ENCODE data around the gene LRCH4. TPM values are rescaled to one million over a fixed set of nuclear protein-coding genes. Genes with fewer than 3 reads are reported as not detected.
A peak's percentile ranks its signal among the peaks of the same experiment; 100 is the strongest.

Gene LRCH4
- total RNA-seq, 1 experiment from 2014 or later = 12.2 TPM

GRCh38 chr7:100604976-100605911, 19.3 kb upstream of the LRCH4 start:
- DNase-seq (ENCODE audit: low read depth) = no peak

GRCh38 chr7:100604028-100604975, 18.4 kb upstream of the LRCH4 start:
- peak; percentile 82 for DNase-seq (ENCODE audit: low read depth)

GRCh38 chr7:100603726-100604027, 17.7 kb upstream of the LRCH4 start:
- peak; percentile 49 for DNase-seq (ENCODE audit: low read depth)

GRCh38 chr7:100602889-100603725, 17.2 kb upstream of the LRCH4 start:
- peak; percentile 87 for DNase-seq (ENCODE audit: low read depth)

GRCh38 chr7:100600730-100601038, 14.8 kb upstream of the LRCH4 start:
- DNase-seq (ENCODE audit: low read depth) = no peak

- no peak for DNase-seq (ENCODE audit: low read depth)
Observed at GRCh38 chr7:100599911-100600729, 14.2 kb upstream of the LRCH4 start.

GRCh38 chr7:100598425-100598824, 12.5 kb upstream of the LRCH4 start:
- peak; percentile 35 for DNase-seq (ENCODE audit: low read depth)

- DNase-seq (ENCODE audit: low read depth) = no peak
Observed at GRCh38 chr7:100595188-100595587, 9.3 kb upstream of the LRCH4 start.

GRCh38 chr7:100591596-100591995, 5.7 kb upstream of the LRCH4 start:
- no peak for DNase-seq (ENCODE audit: low read depth)

- DNase-seq (ENCODE audit: low read depth) = no peak
Observed at GRCh38 chr7:100590077-100590737, 4.3 kb upstream of the LRCH4 start.

GRCh38 chr7:100589341-100589947, 3.5 kb upstream of the LRCH4 start:
- no peak for DNase-seq (ENCODE audit: low read depth)

- peak; percentile 51 for DNase-seq (ENCODE audit: low read depth)
Observed at GRCh38 chr7:100588438-100588837, 2.5 kb upstream of the LRCH4 start.

- peak; percentile 100 for DNase-seq (ENCODE audit: low read depth)
Observed at GRCh38 chr7:100586266-100587025, 517 bp upstream of the LRCH4 start, which contains the start of gene FBXO24. TSS of gene FBXO24 (plus strand) at chr7:100586328. CDS start at chr7:100586626, 298 bp downstream.

GRCh38 chr7:100584683-100585510, 1.0 kb downstream of the LRCH4 start:
- DNase-seq (ENCODE audit: low read depth) = peak; percentile 70

GRCh38 chr7:100584054-100584682, 1.8 kb downstream of the LRCH4 start:
- no peak for DNase-seq (ENCODE audit: low read depth)

- DNase-seq (ENCODE audit: low read depth) = no peak
Observed at GRCh38 chr7:100583132-100584053, 2.5 kb downstream of the LRCH4 start.

- no peak for DNase-seq (ENCODE audit: low read depth)
Observed at GRCh38 chr7:100582650-100583049, 3.3 kb downstream of the LRCH4 start.
